ENCODE data around the gene TSEN15.

- TF ChIP-seq ATF3 (IDR thresholded peaks at IDR 0.05; ENCODE audit: borderline replicate concordance, extremely low read depth, low read depth, low read length) (no peak), CHD1 (IDR thresholded peaks at IDR 0.05; ENCODE audit: low read depth, low read length) (no peak), POLR2A (IDR thresholded peaks at IDR 0.05; ENCODE audit: low read depth, low read length) (no peak), TAF1 (IDR thresholded peaks at IDR 0.05; ENCODE audit: borderline replicate concordance, low read depth, low read length) (no peak)
These were observed 30.7 kb upstream of the TSEN15 start for GRCh38 chr1:184020855-184021254.
